GM18907 (cell line): Measurements from ENCODE around the gene MYPOP.

Experiments
- ATAC-seq: cut with Tn5 transposase; IDR thresholded peaks from one replicate; pipeline ENCODE4 v1.9.1; 2021; ENCODE audit warnings: mild to moderate bottlenecking, moderate library complexity; ENCODE audit not compliant: unreplicated experiment

MYPOP gene

GRCh38 chr19:45864629-45865082 is 37.8 kb downstream of the MYPOP start:
- ATAC-seq = no peak

GRCh38 chr19:45863840-45864628 is 38.4 kb downstream of the MYPOP start, which contains the start of gene FOXA3:
Gene FOXA3, plus strand, starts transcription at chr19:45864326. Its CDS starts 131 bp downstream, at chr19:45864457.
- peak; percentile 38 for ATAC-seq

- no peak for ATAC-seq
Observed at GRCh38 chr19:45863335-45863839, 39.0 kb downstream of the MYPOP start.

GRCh38 chr19:45862564-45863334 is 39.7 kb downstream of the MYPOP start, which contains the start of gene SYMPK:
Gene SYMPK, minus strand, starts transcription at chr19:45863147. Its CDS starts 8,652 bp downstream, at chr19:45854495.
- ATAC-seq = peak; percentile 91

- no peak for ATAC-seq
Observed at GRCh38 chr19:45862271-45862563, 40.2 kb downstream of the MYPOP start.

- ATAC-seq = no peak
Observed at GRCh38 chr19:45860359-45861259, 41.8 kb downstream of the MYPOP start.

GRCh38 chr19:45854167-45854778 is 48.1 kb downstream of the MYPOP start:
- no peak for ATAC-seq

- no peak for ATAC-seq
Observed at GRCh38 chr19:45852983-45853382, 49.4 kb downstream of the MYPOP start.

- ATAC-seq = no peak
Observed at GRCh38 chr19:45852145-45852750, 50.2 kb downstream of the MYPOP start.

- no peak for ATAC-seq
Observed at GRCh38 chr19:45848922-45849321, 53.5 kb downstream of the MYPOP start.

- no peak for ATAC-seq
Observed at GRCh38 chr19:45847663-45848062, 54.8 kb downstream of the MYPOP start.

- ATAC-seq = no peak
Observed at GRCh38 chr19:45842198-45842597, 60.2 kb downstream of the MYPOP start.
